NK-92 (cell line): ENCODE measurements around the gene POLR3B.
A peak's percentile ranks its signal among the peaks of the same experiment; 100 is the strongest.
"Not testable (repeated sequence)": the region's sequence is repeated elsewhere in the genome, so short reads cannot be mapped to it uniquely, and the experiment has no call there.

Source experiments
- DNase-seq: peaks from one replicate; lab custom pipeline; 2025; ENCODE audit not compliant: unreplicated experiment; lab: John Stamatoyannopoulos, UW

Gene POLR3B

GRCh38 chr12:106357549-106358395, at the start of gene POLR3B:
POLR3B (plus strand) TSS chr12:106357748; CDS start chr12:106357880, 132 bp downstream.
- peak; percentile 60 for DNase-seq

GRCh38 chr12:106308121-106308520, 49.4 kb upstream of the POLR3B start:
- DNase-seq = no peak

- no peak for DNase-seq
Observed at GRCh38 chr12:106308611-106309010, 48.9 kb upstream of the POLR3B start.

GRCh38 chr12:106309671-106310505, 47.7 kb upstream of the POLR3B start:
- DNase-seq = no peak

- DNase-seq = no peak
Observed at GRCh38 chr12:106310687-106311086, 46.9 kb upstream of the POLR3B start.

GRCh38 chr12:106311139-106311538, 46.4 kb upstream of the POLR3B start:
- no peak for DNase-seq

- DNase-seq = not testable (repeated sequence)
Observed at GRCh38 chr12:106313413-106313812, 44.1 kb upstream of the POLR3B start.

- no peak for DNase-seq
Observed at GRCh38 chr12:106315523-106315922, 42.0 kb upstream of the POLR3B start.

GRCh38 chr12:106317406-106318082, 40.0 kb upstream of the POLR3B start:
- no peak for DNase-seq

- no peak for DNase-seq
Observed at GRCh38 chr12:106321139-106321850, 36.3 kb upstream of the POLR3B start.

GRCh38 chr12:106323537-106323936, 34.0 kb upstream of the POLR3B start:
- no peak for DNase-seq

- DNase-seq = no peak
Observed at GRCh38 chr12:106327309-106327869, 30.2 kb upstream of the POLR3B start.

GRCh38 chr12:106328735-106329134, 28.8 kb upstream of the POLR3B start:
- no peak for DNase-seq

- DNase-seq = no peak
Observed at GRCh38 chr12:106329231-106329982, 28.1 kb upstream of the POLR3B start.

- no peak for DNase-seq
Observed at GRCh38 chr12:106331599-106331998, 25.9 kb upstream of the POLR3B start.

- DNase-seq = no peak
Observed at GRCh38 chr12:106332536-106332935, 25.0 kb upstream of the POLR3B start.

- no peak for DNase-seq
Observed at GRCh38 chr12:106333010-106333409, 24.5 kb upstream of the POLR3B start.

- DNase-seq = no peak
Observed at GRCh38 chr12:106333756-106334155, 23.8 kb upstream of the POLR3B start.

- no peak for DNase-seq
Observed at GRCh38 chr12:106341086-106341877, 16.3 kb upstream of the POLR3B start.
